ENCODE measurements around the gene CYREN.

DNA sequence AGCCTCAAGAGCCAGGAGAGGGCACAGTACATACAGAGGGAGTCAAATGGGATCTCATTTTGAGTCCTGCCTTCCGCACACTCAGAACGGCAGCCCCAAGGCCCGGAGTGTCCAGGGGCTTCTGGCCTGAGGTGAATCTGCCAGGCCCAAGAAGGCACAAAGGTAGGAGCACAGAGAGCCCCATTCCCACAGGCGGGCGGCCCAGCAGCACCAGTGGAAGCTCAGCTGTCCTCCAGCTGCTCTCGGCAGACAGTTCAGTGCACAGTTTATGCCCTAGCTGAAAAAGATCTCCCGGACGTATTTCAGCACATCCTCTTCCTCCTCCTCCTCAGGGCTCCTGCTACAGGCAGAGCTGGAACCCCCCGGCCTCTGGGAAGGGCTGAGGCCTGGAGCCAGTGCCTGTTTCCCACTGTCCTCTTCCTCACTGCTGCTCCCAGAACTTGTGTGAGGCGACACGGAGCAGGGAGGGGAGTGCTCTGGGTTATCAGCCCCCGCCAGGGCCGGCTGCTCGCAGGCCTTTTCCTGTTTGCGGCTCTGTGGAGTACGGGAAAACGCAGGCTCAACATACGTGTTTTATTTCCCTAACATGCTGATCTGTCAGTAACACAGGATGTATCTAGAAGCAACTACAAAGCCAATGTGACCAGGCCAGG is 4.0 kb downstream of the CYREN start:
- TF ChIP-seq, protein P1, sequence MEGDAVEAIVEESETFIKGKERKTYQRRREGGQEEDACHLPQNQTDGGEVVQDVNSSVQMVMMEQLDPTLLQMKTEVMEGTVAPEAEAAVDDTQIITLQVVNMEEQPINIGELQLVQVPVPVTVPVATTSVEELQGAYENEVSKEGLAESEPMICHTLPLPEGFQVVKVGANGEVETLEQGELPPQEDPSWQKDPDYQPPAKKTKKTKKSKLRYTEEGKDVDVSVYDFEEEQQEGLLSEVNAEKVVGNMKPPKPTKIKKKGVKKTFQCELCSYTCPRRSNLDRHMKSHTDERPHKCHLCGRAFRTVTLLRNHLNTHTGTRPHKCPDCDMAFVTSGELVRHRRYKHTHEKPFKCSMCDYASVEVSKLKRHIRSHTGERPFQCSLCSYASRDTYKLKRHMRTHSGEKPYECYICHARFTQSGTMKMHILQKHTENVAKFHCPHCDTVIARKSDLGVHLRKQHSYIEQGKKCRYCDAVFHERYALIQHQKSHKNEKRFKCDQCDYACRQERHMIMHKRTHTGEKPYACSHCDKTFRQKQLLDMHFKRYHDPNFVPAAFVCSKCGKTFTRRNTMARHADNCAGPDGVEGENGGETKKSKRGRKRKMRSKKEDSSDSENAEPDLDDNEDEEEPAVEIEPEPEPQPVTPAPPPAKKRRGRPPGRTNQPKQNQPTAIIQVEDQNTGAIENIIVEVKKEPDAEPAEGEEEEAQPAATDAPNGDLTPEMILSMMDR (IDR thresholded peaks at IDR 0.05): no peak
- TF ChIP-seq EP300 (IDR thresholded peaks at IDR 0.05) (no peak), POLR2A (IDR thresholded peaks at IDR 0.05) (no peak), POLR2AphosphoS5 (IDR thresholded peaks at IDR 0.05) (no peak)

All from sigmoid colon (tissue), 4 donors.